ENCODE data around the gene SPAG7. TPM values are rescaled to one million over a fixed set of nuclear protein-coding genes. Genes with fewer than 3 reads are reported as not detected.

SPAG7 gene
- total and polyA plus RNA-seq, 2 donors = 35.2 to 83.2 TPM

DNA sequence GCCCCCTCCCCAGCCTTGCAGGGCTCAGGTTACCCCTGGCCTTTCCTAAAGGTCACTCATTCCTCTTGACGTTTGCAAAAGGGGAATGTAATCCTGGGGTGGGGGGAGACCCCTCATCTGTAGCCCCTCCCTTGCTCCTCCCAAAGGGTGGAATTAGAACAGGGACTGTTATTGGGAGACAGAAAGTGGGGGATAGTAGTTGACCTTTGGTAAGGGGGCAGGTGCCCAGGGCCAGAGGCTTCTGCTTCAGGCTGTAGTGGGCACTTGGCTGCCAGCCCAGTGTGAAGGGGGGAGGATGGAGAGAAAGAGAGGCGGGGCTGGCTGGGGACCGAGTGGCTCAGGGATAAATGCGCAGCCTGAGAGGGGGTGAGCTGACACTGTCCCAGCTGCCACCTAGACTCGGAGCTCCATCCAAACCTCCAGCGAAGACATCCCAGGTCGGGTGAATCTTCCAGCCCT is 16.8 kb downstream of the SPAG7 start, which contains the start of gene ENO3:
Gene ENO3 (plus strand): TSS at position 374 of the 459 bp plus-strand sequence. CDS start 711 bp downstream, outside the sequence.
- no peaks in the 10 kb centered on the region for H3K36me3 ChIP-seq (ENCODE audit: insufficient read depth)
- H3K27ac ChIP-seq (ENCODE audit: low read depth) = peak within 1 kb of the TSS; percentile 70
- WGBS = 39% methylated on average over 7 of the region's 7 CpGs
- no peaks in the 10 kb centered on the region for H3K4me1 ChIP-seq (ENCODE audit: insufficient read depth)
- DNase-seq (ENCODE audit: extremely low spot score) = no peak
- H3K4me3 ChIP-seq (ENCODE audit: low read depth, low read length) = peak within 1 kb of the TSS; percentile 97

DNA sequence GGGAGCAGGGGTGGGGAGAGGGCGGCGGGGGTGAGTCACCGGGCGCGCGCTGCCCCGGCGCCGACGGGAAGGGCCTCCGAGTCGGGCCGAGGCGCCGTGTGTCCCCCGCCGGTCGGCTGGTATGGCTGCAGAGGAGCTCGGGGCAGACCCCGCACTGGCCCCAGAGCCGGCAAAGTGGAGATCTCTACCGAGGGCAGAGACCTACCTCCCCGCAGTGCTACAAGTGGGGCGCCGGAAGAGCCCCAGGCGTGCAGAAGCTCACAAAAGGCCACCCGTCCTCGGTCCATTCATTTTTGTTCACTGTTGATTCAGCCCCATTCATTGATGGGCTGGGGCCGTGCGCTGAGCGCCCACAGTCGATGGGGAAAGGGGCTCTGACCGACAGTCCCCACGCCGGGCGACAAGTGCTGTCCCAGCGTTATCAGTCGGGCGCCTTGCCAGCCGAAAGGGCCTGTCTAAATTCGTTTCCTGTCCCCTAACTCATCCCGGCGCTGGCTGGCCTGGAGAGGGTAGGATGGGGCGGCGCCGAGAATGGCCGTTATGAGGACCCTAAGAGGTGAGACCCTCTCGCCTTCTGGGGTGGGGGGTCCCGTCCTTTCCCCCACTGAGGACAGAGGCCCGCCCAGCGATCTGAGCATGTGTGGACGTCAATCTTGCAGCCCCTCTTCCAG is 17.4 kb downstream of the SPAG7 start:
- DNase-seq (ENCODE audit: extremely low spot score) = no peak

DNA sequence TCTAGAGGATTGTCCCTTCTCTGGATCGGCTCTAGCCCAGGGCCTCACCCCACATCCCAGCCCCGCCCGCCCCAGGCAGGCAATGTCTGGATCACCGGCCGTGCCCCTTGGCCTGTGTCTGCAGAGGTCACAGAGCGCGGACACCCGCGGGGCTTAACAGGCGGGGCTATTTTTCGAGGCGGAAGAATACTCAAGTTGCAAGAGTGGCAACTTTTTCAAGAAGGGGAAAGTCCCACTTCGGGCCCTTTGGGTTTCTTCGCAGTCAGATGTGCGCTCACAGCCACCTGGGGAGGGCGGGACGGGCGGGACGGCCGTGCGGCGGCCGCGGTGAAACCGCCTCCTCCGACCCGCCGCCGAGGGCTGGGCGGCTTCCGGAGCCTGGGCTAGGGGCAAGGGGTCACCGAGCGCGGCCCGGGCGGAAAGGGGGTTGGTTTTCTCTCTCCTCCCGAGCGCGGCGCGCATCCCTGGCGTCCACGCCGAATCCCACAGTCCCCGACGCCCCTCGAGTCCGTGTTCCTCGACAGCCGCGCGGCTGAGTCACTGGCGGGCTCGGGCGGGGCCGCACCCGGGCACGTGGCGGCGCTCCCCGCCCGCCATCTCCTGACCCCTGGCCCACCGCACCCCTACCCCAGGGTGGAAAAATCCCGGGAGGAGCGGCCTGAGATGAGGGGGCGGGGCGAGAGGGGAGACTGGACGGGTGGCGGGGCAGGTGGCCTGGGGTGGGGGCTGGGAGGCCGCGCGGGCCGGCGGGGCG is 18.1 kb downstream of the SPAG7 start:
- WGBS = under 1% methylated on average over 75 of the region's 75 CpGs
- Histone ChIP-seq H3K36me3 (ENCODE audit: insufficient read depth) (no peaks in the 10 kb centered on the region), H3K4me3 (ENCODE audit: low read depth, low read length) (peak overlapping the region; percentile 97), H3K27ac (ENCODE audit: low read depth) (peak overlapping the region; percentile 99), H3K4me1 (ENCODE audit: insufficient read depth) (no peaks in the 10 kb centered on the region)
- no peak for DNase-seq (ENCODE audit: extremely low spot score)

More for the DNA sequence above, 17.4 kb downstream of the SPAG7 start:
- WGBS = 6% methylated on average over 52 of the region's 52 CpGs
- no peaks in the 10 kb centered on the region for H3K4me1 ChIP-seq (ENCODE audit: insufficient read depth)
- peak overlapping the region; percentile 70 for H3K27ac ChIP-seq (ENCODE audit: low read depth)
- H3K36me3 ChIP-seq (ENCODE audit: insufficient read depth) = no peaks in the 10 kb centered on the region
- peak overlapping the region; percentile 97 for H3K4me3 ChIP-seq (ENCODE audit: low read depth, low read length)

DNA sequence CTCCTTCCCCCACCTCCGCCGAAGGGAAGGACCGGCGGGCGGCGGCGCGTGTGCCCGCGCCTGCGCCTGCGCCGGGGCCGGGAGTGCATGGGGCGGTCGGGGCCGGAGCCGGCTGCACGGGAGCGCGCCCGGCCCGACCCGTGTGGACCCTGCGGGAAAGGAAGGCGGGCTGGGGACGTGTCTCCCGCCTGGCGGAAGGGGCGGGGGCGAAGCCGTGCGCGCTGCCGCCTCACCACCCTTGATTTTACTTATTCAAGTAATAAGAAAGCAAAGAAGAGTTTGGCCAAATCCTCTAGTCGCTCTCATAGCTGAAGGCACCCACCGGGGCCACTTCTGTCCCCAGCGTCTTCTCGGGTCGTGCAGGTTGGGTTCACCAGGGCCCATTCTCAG is 18.7 kb downstream of the SPAG7 start:
- DNase-seq (ENCODE audit: extremely low spot score) = no peak
- H3K27ac ChIP-seq (ENCODE audit: low read depth) = peak overlapping the region; percentile 99
- no peaks in the 10 kb centered on the region for H3K36me3 ChIP-seq (ENCODE audit: insufficient read depth)
- H3K4me3 ChIP-seq (ENCODE audit: low read depth, low read length) = peak overlapping the region; percentile 97
- under 1% methylated on average over 40 of the region's 40 CpGs for WGBS
- no peaks in the 10 kb centered on the region for H3K4me1 ChIP-seq (ENCODE audit: insufficient read depth)

DNA sequence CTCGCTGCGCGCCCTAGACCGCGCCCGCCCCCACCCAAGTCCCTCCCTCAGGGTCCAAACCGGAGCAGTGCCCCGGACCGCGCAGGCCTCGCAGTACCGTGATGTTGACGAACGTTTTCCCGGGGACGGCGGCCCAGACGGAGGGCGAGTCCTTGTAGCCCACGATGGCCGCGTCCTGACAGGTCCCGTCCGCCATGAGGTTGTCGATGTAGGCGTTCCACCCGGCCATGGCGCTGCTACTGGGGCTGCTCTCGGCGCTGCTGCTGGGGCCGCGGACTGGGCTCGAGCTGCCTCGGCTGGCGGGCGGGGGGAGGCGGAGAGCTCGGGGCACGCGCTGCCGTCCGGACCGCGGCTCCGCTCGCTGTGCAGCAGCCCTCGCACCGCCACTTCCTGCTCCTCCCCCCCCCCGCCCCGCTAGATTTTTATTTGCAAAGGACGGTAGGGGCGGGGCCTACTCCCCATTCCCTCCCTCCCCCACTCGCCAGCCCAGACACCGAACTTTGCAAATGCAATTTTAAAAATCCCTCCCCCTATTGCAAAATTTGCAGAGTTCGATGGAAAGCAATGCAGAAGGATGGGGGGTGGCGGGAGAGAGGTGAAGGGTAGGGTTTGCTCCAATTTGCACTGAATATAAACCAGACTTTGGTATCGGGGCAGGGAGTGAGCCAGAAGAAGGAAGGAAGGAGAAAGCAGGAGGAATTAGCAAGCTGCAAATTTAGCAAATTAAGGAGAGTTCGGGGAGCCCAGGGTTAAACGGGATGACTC is 19.3 kb downstream of the SPAG7 start, which contains the start of gene PFN1:
Gene PFN1 (minus strand): TSS at position 365 of the 765 bp plus-strand sequence. CDS start 136 bp downstream, at position 229.
- H3K4me1 ChIP-seq (ENCODE audit: insufficient read depth) = no peaks in the 10 kb centered on the region
- H3K27ac ChIP-seq (ENCODE audit: low read depth) = peak within 1 kb of the TSS; percentile 99
- H3K36me3 ChIP-seq (ENCODE audit: insufficient read depth) = peaks cover 2% of the 10 kb centered on the region
- WGBS = under 1% methylated on average over 59 of the region's 59 CpGs
- peak within 1 kb of the TSS; percentile 97 for H3K4me3 ChIP-seq (ENCODE audit: low read depth, low read length)
- peak; percentile 81 for DNase-seq (ENCODE audit: extremely low spot score)

DNA sequence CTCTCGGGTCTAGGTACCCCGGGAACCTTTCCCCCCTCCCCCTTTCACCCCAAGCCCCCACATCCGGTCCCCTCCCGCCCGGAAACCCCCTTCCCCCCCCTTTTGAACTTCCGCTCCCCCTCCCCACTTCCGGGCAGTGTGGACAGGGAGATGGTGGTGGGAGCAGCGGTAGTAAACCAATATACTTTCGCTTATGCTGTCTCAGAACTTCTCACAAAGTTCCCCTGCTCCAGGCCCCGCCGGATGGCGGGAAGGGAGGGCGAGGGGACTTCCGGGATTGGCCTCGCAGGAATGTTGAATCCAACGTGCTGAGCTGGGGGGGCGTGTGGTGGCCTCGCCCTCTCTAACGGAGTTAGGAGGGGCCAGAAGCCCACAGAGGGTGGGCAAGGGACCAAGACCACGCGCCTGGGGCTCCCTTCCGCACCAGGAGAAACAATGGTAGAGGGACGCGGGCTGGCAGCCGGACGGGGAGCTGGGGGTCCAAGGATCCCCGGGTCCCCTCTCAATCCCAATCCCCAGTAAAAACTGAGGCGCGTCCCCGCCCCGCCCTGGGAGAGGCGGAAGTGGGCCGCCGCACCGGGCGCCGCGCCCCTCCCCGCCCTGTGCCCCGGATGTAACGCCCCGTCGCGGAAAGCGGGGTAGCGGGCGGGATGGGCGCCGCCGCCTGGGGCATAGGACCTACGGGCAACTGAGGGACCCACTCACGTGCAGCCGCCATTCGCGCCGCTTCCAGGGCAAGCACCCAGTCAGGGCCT is 20.0 kb downstream of the SPAG7 start:
- no peaks in the 10 kb centered on the region for H3K4me1 ChIP-seq (ENCODE audit: insufficient read depth)
- H3K36me3 ChIP-seq (ENCODE audit: insufficient read depth) = peaks cover 3% of the 10 kb centered on the region
- DNase-seq (ENCODE audit: extremely low spot score) = no peak
- H3K4me3 ChIP-seq (ENCODE audit: low read depth, low read length) = peak overlapping the region; percentile 97
- H3K27ac ChIP-seq (ENCODE audit: low read depth) = peak overlapping the region; percentile 99
- under 1% methylated on average over 56 of the region's 56 CpGs for WGBS

DNA sequence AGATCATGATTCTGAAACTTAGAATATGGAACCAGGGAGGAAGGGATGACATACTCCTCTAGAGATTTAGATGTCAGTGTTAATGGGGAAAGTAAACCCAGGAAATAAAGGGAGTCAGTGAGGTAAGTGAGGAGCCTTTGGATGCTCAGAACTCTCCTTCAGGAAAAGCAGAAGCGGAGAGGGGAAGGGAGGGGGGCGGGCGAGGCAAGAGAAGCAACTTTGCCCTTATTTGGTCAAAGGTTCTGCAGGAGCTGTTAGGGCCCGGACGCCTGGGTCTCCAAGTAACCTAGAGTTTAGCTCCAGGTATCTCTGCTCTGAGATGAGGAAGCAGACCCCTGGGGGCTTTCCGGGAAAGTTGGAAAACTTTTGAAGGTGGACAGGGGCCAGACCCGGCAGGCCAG is 20.6 kb downstream of the SPAG7 start:
- Histone ChIP-seq H3K4me1 (ENCODE audit: insufficient read depth) (no peaks in the 10 kb centered on the region), H3K36me3 (ENCODE audit: insufficient read depth) (peaks cover 3% of the 10 kb centered on the region), H3K27ac (ENCODE audit: low read depth) (peak overlapping the region; percentile 57), H3K4me3 (ENCODE audit: low read depth, low read length) (peak overlapping the region; percentile 97)
- DNase-seq (ENCODE audit: extremely low spot score) = no peak
- 1% methylated on average over 7 of the region's 7 CpGs for WGBS

DNA sequence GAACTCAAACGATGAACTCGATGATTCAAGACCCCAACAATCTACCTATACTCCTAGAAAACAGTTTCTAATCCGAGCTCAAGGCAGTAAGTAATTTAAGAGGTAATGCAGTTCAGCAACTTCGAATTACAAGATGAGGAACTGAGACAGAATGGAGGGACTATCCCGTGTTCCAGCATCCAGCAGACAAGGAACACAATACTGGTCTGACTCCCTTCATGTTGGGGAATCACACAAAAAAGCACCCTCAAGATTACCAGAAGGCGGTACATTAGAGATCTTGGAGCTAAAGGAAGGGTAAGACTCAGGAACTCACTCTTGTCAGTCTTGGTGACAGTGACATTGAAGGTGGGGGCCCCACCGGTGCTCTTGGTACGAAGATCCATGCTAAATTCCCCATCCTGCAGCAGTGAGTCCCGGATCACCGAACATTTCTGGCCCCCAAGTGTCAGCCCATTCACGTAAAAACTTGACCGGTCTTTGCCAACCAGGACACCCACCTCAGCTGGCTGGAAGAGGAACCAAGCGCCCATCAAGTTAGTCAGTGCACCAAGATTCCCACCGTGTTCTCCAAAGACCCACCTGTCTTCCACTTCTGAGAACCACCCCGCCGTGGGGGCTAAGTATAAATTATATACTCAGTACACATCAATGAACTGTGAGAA is 21.2 kb downstream of the SPAG7 start:
- peak overlapping the region; percentile 97 for H3K4me3 ChIP-seq (ENCODE audit: low read depth, low read length)
- peaks cover 3% of the 10 kb centered on the region for H3K36me3 ChIP-seq (ENCODE audit: insufficient read depth)
- DNase-seq (ENCODE audit: extremely low spot score) = no peak
- 30% methylated on average over 16 of the region's 16 CpGs for WGBS
- H3K27ac ChIP-seq (ENCODE audit: low read depth) = no peak overlapping the region
- no peaks in the 10 kb centered on the region for H3K4me1 ChIP-seq (ENCODE audit: insufficient read depth)

DNA sequence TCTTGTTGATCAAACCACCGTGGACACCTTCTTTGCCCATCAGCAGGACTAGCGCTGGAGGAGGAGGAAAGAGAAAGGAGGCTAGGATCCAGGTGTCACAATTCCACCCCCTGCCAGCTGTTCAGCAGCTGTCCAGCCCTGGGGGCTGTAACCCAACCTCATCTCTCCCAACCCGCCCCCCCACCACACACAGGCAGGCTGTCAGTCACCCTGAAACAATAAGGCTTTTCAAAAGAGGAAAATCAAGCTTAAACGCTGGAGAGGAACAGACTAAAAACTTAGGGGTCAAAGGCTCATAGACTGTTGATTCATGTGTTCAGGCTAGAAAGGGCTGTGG is 21.7 kb downstream of the SPAG7 start:
- H3K4me3 ChIP-seq (ENCODE audit: low read depth, low read length) = no peak overlapping the region
- peak overlapping the region; percentile 61 for H3K27ac ChIP-seq (ENCODE audit: low read depth)
- no peak for DNase-seq (ENCODE audit: extremely low spot score)
- peaks cover 3% of the 10 kb centered on the region for H3K36me3 ChIP-seq (ENCODE audit: insufficient read depth)
- no peaks in the 10 kb centered on the region for H3K4me1 ChIP-seq (ENCODE audit: insufficient read depth)
- WGBS = 39% methylated on average over 4 of the region's 4 CpGs

DNA sequence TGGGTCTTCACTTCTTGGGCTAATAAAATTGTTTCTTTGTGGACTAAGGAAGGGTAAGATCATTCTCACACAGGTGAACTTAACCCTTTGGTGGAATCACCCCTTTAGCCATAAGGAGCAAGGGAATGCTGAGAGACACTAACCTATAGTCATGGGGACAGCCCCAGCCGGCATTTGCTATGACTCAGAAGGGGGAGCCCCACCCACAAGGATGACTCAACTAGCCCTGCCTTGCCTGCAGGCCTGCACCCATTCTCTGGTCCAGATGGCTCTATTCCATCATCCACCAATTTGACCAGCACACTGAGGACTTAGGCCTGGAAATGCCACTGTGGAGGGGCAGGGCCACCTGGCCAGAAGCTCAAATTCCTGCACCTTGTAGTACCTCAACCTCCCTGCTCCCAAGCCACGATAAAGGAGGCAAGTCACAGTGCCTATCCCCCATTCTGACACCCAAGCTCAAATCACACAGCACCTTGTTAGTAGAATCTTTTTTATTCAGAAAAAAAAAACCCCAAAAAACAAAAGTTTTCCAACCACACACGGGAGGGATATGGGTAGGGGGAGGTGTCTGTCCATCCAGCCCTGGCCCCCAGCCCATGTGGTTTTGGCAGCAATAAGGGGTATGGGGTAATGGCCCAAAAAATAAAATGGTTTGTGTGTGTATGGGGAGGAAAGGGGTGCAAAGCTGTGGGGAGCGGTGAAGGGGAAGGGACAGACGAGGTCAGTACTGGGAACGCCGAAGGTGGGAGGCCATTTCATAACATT is 22.3 kb downstream of the SPAG7 start:
- peaks cover 3% of the 10 kb centered on the region for H3K36me3 ChIP-seq (ENCODE audit: insufficient read depth)
- H3K27ac ChIP-seq (ENCODE audit: low read depth) = peak overlapping the region; percentile 61
- no peak for DNase-seq (ENCODE audit: extremely low spot score)
- no peak overlapping the region for H3K4me3 ChIP-seq (ENCODE audit: low read depth, low read length)
- no peaks in the 10 kb centered on the region for H3K4me1 ChIP-seq (ENCODE audit: insufficient read depth)
- 41% methylated on average over 7 of the region's 7 CpGs for WGBS

DNA sequence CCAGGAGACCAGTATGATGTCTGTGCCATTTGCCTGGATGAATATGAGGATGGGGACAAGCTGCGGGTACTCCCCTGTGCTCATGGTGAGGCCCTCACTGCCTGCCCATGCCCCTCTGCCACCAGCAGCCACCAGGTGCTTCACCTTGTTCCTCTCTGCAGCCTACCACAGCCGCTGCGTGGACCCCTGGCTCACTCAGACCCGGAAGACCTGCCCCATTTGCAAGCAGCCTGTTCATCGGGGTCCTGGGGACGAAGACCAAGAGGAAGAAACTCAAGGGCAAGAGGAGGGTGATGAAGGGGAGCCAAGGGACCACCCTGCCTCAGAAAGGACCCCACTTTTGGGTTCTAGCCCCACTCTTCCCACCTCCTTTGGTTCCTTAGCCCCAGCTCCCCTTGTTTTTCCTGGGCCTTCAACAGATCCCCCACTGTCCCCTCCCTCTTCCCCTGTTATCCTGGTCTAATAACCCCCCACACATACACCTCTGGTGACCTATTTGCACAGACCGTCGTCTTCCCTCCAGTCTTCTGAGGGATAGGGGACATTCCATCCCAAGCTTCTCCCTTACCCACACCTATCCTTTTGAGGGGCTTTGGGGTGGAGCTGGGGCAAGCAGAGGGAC is 23.0 kb downstream of the SPAG7 start:
- Histone ChIP-seq H3K36me3 (ENCODE audit: insufficient read depth) (peaks cover 3% of the 10 kb centered on the region), H3K27ac (ENCODE audit: low read depth) (peak overlapping the region; percentile 47), H3K4me3 (ENCODE audit: low read depth, low read length) (no peak overlapping the region), H3K4me1 (ENCODE audit: insufficient read depth) (no peaks in the 10 kb centered on the region)
- WGBS = 66% methylated on average over 8 of the region's 8 CpGs
- DNase-seq (ENCODE audit: extremely low spot score) = no peak

DNA sequence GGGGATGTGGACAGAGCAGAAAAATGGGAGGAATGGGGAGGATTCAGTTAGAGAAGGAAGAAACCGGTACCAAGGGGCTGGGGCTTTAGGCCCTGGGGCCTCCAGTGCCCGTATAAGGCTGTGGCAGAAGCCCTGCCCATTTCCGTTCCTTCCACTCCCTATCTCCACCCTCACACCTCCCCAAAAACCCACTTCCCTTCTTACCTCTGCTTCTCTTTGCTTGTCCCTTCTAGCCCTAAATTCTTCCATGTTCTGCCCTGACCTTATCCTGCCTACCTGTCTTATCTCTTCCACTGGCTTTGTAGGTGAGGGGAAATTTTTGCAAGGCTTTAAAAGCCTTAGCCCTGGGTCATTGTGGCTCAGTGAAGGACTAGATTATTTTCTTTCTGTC is 23.5 kb downstream of the SPAG7 start:
- WGBS = 37% methylated on average over 3 of the region's 3 CpGs
- Histone ChIP-seq H3K36me3 (ENCODE audit: insufficient read depth) (peaks cover 3% of the 10 kb centered on the region), H3K4me1 (ENCODE audit: insufficient read depth) (no peaks in the 10 kb centered on the region), H3K4me3 (ENCODE audit: low read depth, low read length) (no peak overlapping the region), H3K27ac (ENCODE audit: low read depth) (no peak overlapping the region)
- DNase-seq (ENCODE audit: extremely low spot score) = no peak

All from urinary bladder (tissue), 4 donors.